RWPE2 (cell line): Measurements from ENCODE around the gene BEND7.
A peak's percentile ranks its signal among the peaks of the same experiment; 100 is the strongest.

Source experiments
- ATAC-seq: fragments of 200-7000 bp; cut with Tn5 transposase; 3 replicates; pipeline ENCODE4 v1.9.1; 2021; ENCODE audit warnings: low read depth
- DNase-seq: peaks from one replicate; pipeline ENCODE4 v3.0.0-alpha.2; 2020; ENCODE audit warnings: low spot score
- H3K27ac ChIP-seq: fragments of 450-650 bp; 2 replicates; pipeline ENCODE4 v1.5.1; 2017; ENCODE audit warnings: mild to moderate bottlenecking; ENCODE audit not compliant: poor library complexity, severe bottlenecking
- H3K27me3 ChIP-seq: fragments of 250-450 bp; sonication (Bioruptor Pico); 2 replicates; pipeline ENCODE4 v1.5.1; 2021; ENCODE audit warnings: mild to moderate bottlenecking, moderate library complexity; ENCODE audit not compliant: insufficient read depth, poor library complexity, severe bottlenecking
- H3K36me3 ChIP-seq: fragments of 250-450 bp; sonication (Bioruptor Pico); 2 replicates; pipeline ENCODE4 v1.5.1; 2020; ENCODE audit warnings: low read depth, mild to moderate bottlenecking, moderate library complexity
- H3K4me1 ChIP-seq: fragments of 250-450 bp; sonication (Bioruptor Pico); 2 replicates; pipeline ENCODE4 v1.5.1; 2021; ENCODE audit warnings: mild to moderate bottlenecking, moderate library complexity; ENCODE audit not compliant: insufficient read depth, poor library complexity, severe bottlenecking
- H3K4me3 ChIP-seq: fragments of 250-450 bp; sonication (Bioruptor Pico); 2 replicates; pipeline ENCODE4 v1.5.1; 2021; ENCODE audit warnings: mild to moderate bottlenecking, moderate library complexity; ENCODE audit not compliant: severe bottlenecking
- H3K9me3 ChIP-seq: fragments of 250-450 bp; sonication (Bioruptor Pico); 2 replicates; pipeline ENCODE4 v1.5.1; 2021; ENCODE audit warnings: mild to moderate bottlenecking, moderate library complexity; ENCODE audit not compliant: severe bottlenecking
- CTCF ChIP-seq: fragments of 450-650 bp; IDR thresholded peaks from one replicate; pipeline ENCODE4 v1.5.1; 2017; ENCODE audit warnings: mild to moderate bottlenecking, moderate library complexity; ENCODE audit not compliant: poor library complexity, severe bottlenecking

Gene BEND7

GRCh38 chr10:13528875-13529713 lies at the start of gene BEND7:
BEND7 (minus strand) TSS chr10:13529014; CDS start chr10:13528533, 481 bp downstream.
- H3K9me3 ChIP-seq = no peaks in the 10 kb centered on the region
- peak; percentile 53 for ATAC-seq
- H3K36me3 ChIP-seq = no peaks in the 10 kb centered on the region
- peak within 1 kb of the TSS; percentile 94 for H3K4me3 ChIP-seq
- no peak for DNase-seq
- H3K27ac ChIP-seq = peak within 1 kb of the TSS; percentile 12
- peaks cover 13% of the 10 kb centered on the region for H3K4me1 ChIP-seq
- TF ChIP-seq CTCF = no peak
- no peaks in the 10 kb centered on the region for H3K27me3 ChIP-seq

GRCh38 chr10:13573960-13574359 lies 45.1 kb upstream of the BEND7 start:
- DNase-seq = no peak
- Histone ChIP-seq H3K27me3 (no peaks in the 10 kb centered on the region), H3K36me3 (no peaks in the 10 kb centered on the region), H3K4me1 (peaks cover 2% of the 10 kb centered on the region), H3K27ac (no peak overlapping the region), H3K9me3 (no peaks in the 10 kb centered on the region), H3K4me3 (no peak overlapping the region)
- no peak for ATAC-seq
- no peak for TF ChIP-seq CTCF

GRCh38 chr10:13571541-13571940 lies 42.7 kb upstream of the BEND7 start:
- no peak for ATAC-seq
- peaks cover 2% of the 10 kb centered on the region for H3K4me1 ChIP-seq
- H3K9me3 ChIP-seq = no peaks in the 10 kb centered on the region
- TF ChIP-seq CTCF = no peak
- H3K4me3 ChIP-seq = no peak overlapping the region
- no peak overlapping the region for H3K27ac ChIP-seq
- no peaks in the 10 kb centered on the region for H3K36me3 ChIP-seq
- no peak for DNase-seq
- no peaks in the 10 kb centered on the region for H3K27me3 ChIP-seq

GRCh38 chr10:13567030-13567429 lies 38.2 kb upstream of the BEND7 start:
- no peak for ATAC-seq
- Histone ChIP-seq H3K36me3 (no peaks in the 10 kb centered on the region), H3K9me3 (no peaks in the 10 kb centered on the region), H3K4me1 (peaks cover 2% of the 10 kb centered on the region), H3K27me3 (no peaks in the 10 kb centered on the region), H3K27ac (no peak overlapping the region), H3K4me3 (no peak overlapping the region)
- no peak for DNase-seq
- TF ChIP-seq CTCF = no peak

- Histone ChIP-seq H3K4me1 (no peaks in the 10 kb centered on the region), H3K36me3 (no peaks in the 10 kb centered on the region), H3K4me3 (no peak overlapping the region), H3K27ac (no peak overlapping the region), H3K27me3 (no peaks in the 10 kb centered on the region), H3K9me3 (no peaks in the 10 kb centered on the region)
- TF ChIP-seq CTCF = no peak
- DNase-seq (no peak), ATAC-seq (no peak)
Measured at GRCh38 chr10:13564576-13564975, 35.8 kb upstream of the BEND7 start.
